Astrocyte (in vitro differentiated cells and primary cell): ENCODE results near the gene MDH1. TPM values are rescaled to one million over a fixed set of nuclear protein-coding genes. Genes with fewer than 3 reads are reported as not detected.

Source experiments
- DNase-seq: peaks from one replicate; pipeline ENCODE4 v3.0.0-alpha.2; 2010; ENCODE audit warnings: low read depth
- FAIRE-seq: peaks from 2 replicates; lab custom pipeline; 2011; peaks lifted over from hg19 to GRCh38; lab: Jason Lieb, UNC
- H2AFZ ChIP-seq: 2 replicates; pipeline ENCODE4 v1.6.0; 2012; ENCODE audit warnings: low read depth, low read length, inconsistent platforms
- H3K27ac ChIP-seq: 2 replicates; pipeline ENCODE4 v1.5.1; 2011; ENCODE audit warnings: low read depth, low read length, inconsistent platforms
- H3K27me3 ChIP-seq: 2 replicates; pipeline ENCODE4 v1.6.0; 2011; ENCODE audit warnings: low read length, inconsistent platforms; ENCODE audit not compliant: insufficient read depth
- H3K36me3 ChIP-seq: 2 replicates; pipeline ENCODE4 v1.5.1; 2011; ENCODE audit warnings: low read length, inconsistent platforms; ENCODE audit not compliant: insufficient read depth
- H3K4me1 ChIP-seq: 2 replicates; pipeline ENCODE4 v1.5.1; 2011; ENCODE audit warnings: low read length, inconsistent platforms; ENCODE audit not compliant: insufficient read depth
- H3K4me2 ChIP-seq: 2 replicates; pipeline ENCODE4 v1.6.0; 2012; ENCODE audit warnings: low read length, inconsistent platforms
- H3K4me3 ChIP-seq: 2 replicates; pipeline ENCODE4 v1.5.1; 2011; ENCODE audit warnings: low read depth, mild to moderate bottlenecking, low read length, inconsistent platforms; ENCODE audit not compliant: insufficient read depth
- H3K79me2 ChIP-seq: 2 replicates; pipeline ENCODE4 v1.6.0; 2012; ENCODE audit warnings: mild to moderate bottlenecking, low read length, inconsistent platforms; ENCODE audit not compliant: insufficient read depth
- H3K9ac ChIP-seq: 2 replicates; pipeline ENCODE4 v1.6.0; 2012; ENCODE audit warnings: mild to moderate bottlenecking, low read length, inconsistent platforms
- H3K9me3 ChIP-seq: 2 replicates; pipeline ENCODE4 v1.5.1; 2012; ENCODE audit warnings: low read depth, mild to moderate bottlenecking, low read length, inconsistent platforms; ENCODE audit not compliant: insufficient read depth
- H4K20me1 ChIP-seq: 2 replicates; pipeline ENCODE4 v1.6.0; 2012; ENCODE audit warnings: low read length, inconsistent platforms; ENCODE audit not compliant: insufficient read depth
- H3K27ac Mint-ChIP-seq: one replicate; pipeline ENCODE4 v1.8.0; 2021; ENCODE audit warnings: mild to moderate bottlenecking, mixed read lengths; ENCODE audit not compliant: unreplicated experiment
- H3K27me3 Mint-ChIP-seq: one replicate; pipeline ENCODE4 v1.8.0; 2021; ENCODE audit warnings: low read depth, mixed read lengths; ENCODE audit not compliant: unreplicated experiment
- H3K36me3 Mint-ChIP-seq: one replicate; pipeline ENCODE4 v1.8.0; 2021; ENCODE audit warnings: low read depth, mixed read lengths; ENCODE audit not compliant: unreplicated experiment
- H3K4me1 Mint-ChIP-seq: one replicate; pipeline ENCODE4 v1.8.0; 2021; ENCODE audit warnings: low read depth, mixed read lengths; ENCODE audit not compliant: unreplicated experiment
- H3K4me3 Mint-ChIP-seq: one replicate; pipeline ENCODE4 v1.8.0; 2021; ENCODE audit warnings: mild to moderate bottlenecking, moderate library complexity, mixed read lengths; ENCODE audit not compliant: unreplicated experiment
- H3K9me3 Mint-ChIP-seq: one replicate; pipeline ENCODE4 v1.8.0; 2021; ENCODE audit warnings: mild to moderate bottlenecking, mixed read lengths; ENCODE audit not compliant: unreplicated experiment
- EZH2 ChIP-seq: IDR thresholded peaks from 2 replicates; pipeline ENCODE4 v1.6.1; 2012; ENCODE audit warnings: mild to moderate bottlenecking, low read length, inconsistent platforms; ENCODE audit not compliant: insufficient read depth
- total RNA-seq: library from RNA; stranded (reverse); gene quantifications from 2 replicates; pipeline ENCODE4 v1.2.1, GENCODE V29; 2021
- TF ChIP-seq, protein P1 (sequence below): IDR thresholded peaks from 2 replicates; pipeline ENCODE4 v1.5.1; 2011; ENCODE audit warnings: low read depth, mild to moderate bottlenecking, inconsistent platforms, low read length, moderate library complexity; ENCODE audit not compliant: insufficient read depth

MDH1 gene
- total RNA-seq, 1 donor from 2014 or later, result 175 TPM

DNA sequence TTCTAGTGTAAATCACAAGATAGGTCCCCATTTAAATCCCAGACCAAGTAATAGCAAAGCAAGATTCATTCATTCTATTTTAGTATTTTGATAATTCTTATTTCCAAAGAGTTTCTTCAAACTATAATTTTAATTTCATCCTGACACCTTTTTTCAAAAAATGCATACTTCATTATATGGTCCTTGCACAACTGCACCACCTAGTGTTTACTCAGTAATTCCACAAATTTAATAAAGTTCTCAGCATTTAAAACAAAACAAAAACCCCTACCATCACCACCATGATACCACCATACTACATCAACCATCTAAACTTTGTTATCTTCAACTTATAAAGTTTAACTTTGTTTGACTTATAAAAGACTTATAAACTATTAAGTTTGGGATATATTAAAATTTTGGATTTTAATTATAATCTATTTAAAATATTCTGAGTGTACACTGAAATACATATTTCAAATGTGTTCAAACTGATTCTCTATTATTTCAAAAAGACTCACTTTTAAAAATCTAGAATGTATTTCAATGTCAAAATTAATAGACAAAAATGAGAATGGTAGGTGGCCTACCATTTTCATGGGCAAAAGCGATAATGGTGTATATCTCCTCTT, 44.6 kb upstream of the MDH1 start:
- DNase-seq (no peak), FAIRE-seq (no peak)
- no peak overlapping the region for H3K4me3 ChIP-seq
- H3K4me1 ChIP-seq, result no peaks in the 10 kb centered on the region
- Mint-ChIP-seq H3K36me3 (no peaks in the 10 kb centered on the region), H3K4me3 (no peak overlapping the region), H3K4me1 (no peaks in the 10 kb centered on the region), H3K27me3 (no peaks in the 10 kb centered on the region), H3K27ac (no peak overlapping the region), H3K9me3 (no peaks in the 10 kb centered on the region)
- no peaks in the 10 kb centered on the region for H3K9me3 ChIP-seq
- no peak for TF ChIP-seq EZH2
- TF ChIP-seq, protein P1, sequence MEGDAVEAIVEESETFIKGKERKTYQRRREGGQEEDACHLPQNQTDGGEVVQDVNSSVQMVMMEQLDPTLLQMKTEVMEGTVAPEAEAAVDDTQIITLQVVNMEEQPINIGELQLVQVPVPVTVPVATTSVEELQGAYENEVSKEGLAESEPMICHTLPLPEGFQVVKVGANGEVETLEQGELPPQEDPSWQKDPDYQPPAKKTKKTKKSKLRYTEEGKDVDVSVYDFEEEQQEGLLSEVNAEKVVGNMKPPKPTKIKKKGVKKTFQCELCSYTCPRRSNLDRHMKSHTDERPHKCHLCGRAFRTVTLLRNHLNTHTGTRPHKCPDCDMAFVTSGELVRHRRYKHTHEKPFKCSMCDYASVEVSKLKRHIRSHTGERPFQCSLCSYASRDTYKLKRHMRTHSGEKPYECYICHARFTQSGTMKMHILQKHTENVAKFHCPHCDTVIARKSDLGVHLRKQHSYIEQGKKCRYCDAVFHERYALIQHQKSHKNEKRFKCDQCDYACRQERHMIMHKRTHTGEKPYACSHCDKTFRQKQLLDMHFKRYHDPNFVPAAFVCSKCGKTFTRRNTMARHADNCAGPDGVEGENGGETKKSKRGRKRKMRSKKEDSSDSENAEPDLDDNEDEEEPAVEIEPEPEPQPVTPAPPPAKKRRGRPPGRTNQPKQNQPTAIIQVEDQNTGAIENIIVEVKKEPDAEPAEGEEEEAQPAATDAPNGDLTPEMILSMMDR, result peak; percentile 38
- no peak overlapping the region for H3K4me2 ChIP-seq
- H3K79me2 ChIP-seq, result no peaks in the 10 kb centered on the region
- H4K20me1 ChIP-seq, result peaks cover 5% of the 10 kb centered on the region
- no peaks in the 10 kb centered on the region for H3K36me3 ChIP-seq
- H3K27me3 ChIP-seq, result no peaks in the 10 kb centered on the region
- no peak overlapping the region for H3K27ac ChIP-seq
- no peak overlapping the region for H3K9ac ChIP-seq
- no peak overlapping the region for H2AFZ ChIP-seq

DNA sequence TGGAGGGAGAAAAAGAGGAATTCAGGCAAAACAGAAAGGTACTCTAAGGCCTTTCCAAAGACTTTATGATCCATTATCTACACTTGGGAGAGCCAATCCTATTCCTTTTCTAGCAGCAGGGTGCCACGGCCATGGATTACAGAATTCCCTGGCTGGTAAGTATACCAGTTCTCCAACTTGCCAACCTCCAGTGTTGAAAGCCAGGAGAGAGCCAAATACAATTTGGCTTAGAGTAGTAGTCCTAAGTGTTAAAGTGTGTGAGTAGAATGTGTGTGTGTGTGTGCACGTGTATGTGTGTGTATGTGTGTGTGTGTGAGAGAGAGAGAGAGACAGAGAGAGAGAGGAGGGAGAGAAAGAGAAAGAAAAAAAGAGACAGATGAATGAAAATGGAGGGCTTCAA, 43.7 kb upstream of the MDH1 start:
- H3K4me1 Mint-ChIP-seq, result no peaks in the 10 kb centered on the region
- no peaks in the 10 kb centered on the region for H3K9me3 Mint-ChIP-seq
- H3K27me3 ChIP-seq, result no peaks in the 10 kb centered on the region
- no peak overlapping the region for H3K4me2 ChIP-seq
- H3K27ac ChIP-seq, result no peak overlapping the region
- H3K27me3 Mint-ChIP-seq, result no peaks in the 10 kb centered on the region
- H3K9ac ChIP-seq, result no peak overlapping the region
- FAIRE-seq (no peak), DNase-seq (no peak)
- H3K36me3 Mint-ChIP-seq, result no peaks in the 10 kb centered on the region
- no peaks in the 10 kb centered on the region for H3K4me1 ChIP-seq
- H2AFZ ChIP-seq, result no peak overlapping the region
- no peaks in the 10 kb centered on the region for H3K79me2 ChIP-seq
- H3K9me3 ChIP-seq, result no peaks in the 10 kb centered on the region
- no peaks in the 10 kb centered on the region for H3K36me3 ChIP-seq
- TF ChIP-seq EZH2, result no peak
- TF ChIP-seq, protein P1, result no peak
- H3K4me3 Mint-ChIP-seq, result no peak overlapping the region
- no peak overlapping the region for H3K27ac Mint-ChIP-seq
- H3K4me3 ChIP-seq, result no peak overlapping the region
- H4K20me1 ChIP-seq, result peaks cover 5% of the 10 kb centered on the region

DNA sequence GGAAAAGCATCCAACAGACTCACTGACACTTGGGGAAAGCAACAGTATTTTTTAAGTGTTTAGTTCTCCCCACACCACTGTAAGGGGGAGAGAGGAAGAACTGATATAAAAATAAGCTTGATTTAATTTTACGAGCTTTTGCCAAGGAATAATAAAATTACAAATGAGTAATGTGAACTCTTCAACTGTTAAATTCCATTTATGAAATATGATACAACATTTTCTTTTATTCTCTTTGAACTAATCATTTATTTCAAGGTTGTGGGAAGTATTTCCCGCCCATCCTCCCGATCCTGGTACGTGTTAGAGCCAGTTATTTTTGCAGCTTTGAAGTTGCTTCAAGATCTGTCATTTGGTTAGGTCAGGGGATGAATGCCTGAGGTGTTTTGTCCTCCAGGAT, 35.7 kb upstream of the MDH1 start:
- no peak overlapping the region for H3K27ac Mint-ChIP-seq
- no peak overlapping the region for H3K4me2 ChIP-seq
- H3K9me3 Mint-ChIP-seq, result peaks cover 4% of the 10 kb centered on the region
- H4K20me1 ChIP-seq, result no peaks in the 10 kb centered on the region
- DNase-seq (peak; percentile 53), FAIRE-seq (no peak)
- H3K27ac ChIP-seq, result no peak overlapping the region
- no peaks in the 10 kb centered on the region for H3K36me3 ChIP-seq
- no peak overlapping the region for H2AFZ ChIP-seq
- H3K9me3 ChIP-seq, result no peaks in the 10 kb centered on the region
- no peak overlapping the region for H3K4me3 ChIP-seq
- no peak overlapping the region for H3K4me3 Mint-ChIP-seq
- no peaks in the 10 kb centered on the region for H3K27me3 Mint-ChIP-seq
- H3K4me1 Mint-ChIP-seq, result no peaks in the 10 kb centered on the region
- no peaks in the 10 kb centered on the region for H3K79me2 ChIP-seq
- no peak for TF ChIP-seq EZH2
- TF ChIP-seq, protein P1, result no peak
- H3K27me3 ChIP-seq, result no peaks in the 10 kb centered on the region
- no peaks in the 10 kb centered on the region for H3K4me1 ChIP-seq
- peaks cover 9% of the 10 kb centered on the region for H3K36me3 Mint-ChIP-seq
- no peak overlapping the region for H3K9ac ChIP-seq
